Muscle of leg (tissue), 11 donors: ENCODE data around the gene OCA2. TPM values are rescaled to one million over a fixed set of nuclear protein-coding genes. Genes with fewer than 3 reads are reported as not detected.
A peak's percentile ranks its signal among the peaks of the same experiment; 100 is the strongest.

Experiments used
- DNase-seq: peaks from one replicate; pipeline ENCODE4 v3.0.0; 2013
- H3K27ac ChIP-seq: one replicate; pipeline ENCODE4 v1.5.1; 2013; ENCODE audit warnings: mild to moderate bottlenecking, low read length, control low read depth
- H3K27me3 ChIP-seq: one replicate; pipeline ENCODE4 v1.6.1; 2013; ENCODE audit warnings: low read length; ENCODE audit not compliant: control insufficient read depth, insufficient read depth
- H3K36me3 ChIP-seq: one replicate; pipeline ENCODE4 v1.6.1; 2013; ENCODE audit warnings: low read length; ENCODE audit not compliant: control insufficient read depth, insufficient read depth
- H3K4me1 ChIP-seq: one replicate; pipeline ENCODE4 v1.6.1; 2013; ENCODE audit warnings: low read length; ENCODE audit not compliant: control insufficient read depth, insufficient read depth
- H3K4me3 ChIP-seq: one replicate; pipeline ENCODE4 v1.5.1; 2013; ENCODE audit warnings: low read length, control low read depth
- H3K9me3 ChIP-seq: replicated peaks from 2 replicates; pipeline ENCODE4 v1.6.1; 2013; ENCODE audit warnings: low read depth, low read length; ENCODE audit not compliant: control insufficient read depth
- WGBS: methylation state at CpG from one replicate; pipeline ENCODE4 v1.1.5; 2013; ENCODE audit warnings: missing lambda C conversion rate; ENCODE audit not compliant: insufficient coverage; 5-methylcytosine and 5-hydroxymethylcytosine counted together
- polyA plus RNA-seq, 8 donors: library from polyadenylated mRNA; unstranded; fragments of 120-200 nt; gene quantifications; one replicate each; pipeline versions ENCODE4 v1.2.1 to v1.2.3, GENCODE V29; 2013; ENCODE audit warnings: inconsistent platforms in 1 of 8, low replicate concordance in 1 of 8; ENCODE audit not compliant: insufficient read length in 8 of 8, insufficient read depth in 1 of 8
- total RNA-seq: library from RNA; stranded (reverse); fragments of 120-200 nt; gene quantifications from one replicate; pipeline ENCODE4 v1.2.4, GENCODE V29; 2013

The OCA2 gene
- total and polyA plus RNA-seq, 9 donors, result 1.9 to 5.3 (median 3.6) TPM

DNA sequence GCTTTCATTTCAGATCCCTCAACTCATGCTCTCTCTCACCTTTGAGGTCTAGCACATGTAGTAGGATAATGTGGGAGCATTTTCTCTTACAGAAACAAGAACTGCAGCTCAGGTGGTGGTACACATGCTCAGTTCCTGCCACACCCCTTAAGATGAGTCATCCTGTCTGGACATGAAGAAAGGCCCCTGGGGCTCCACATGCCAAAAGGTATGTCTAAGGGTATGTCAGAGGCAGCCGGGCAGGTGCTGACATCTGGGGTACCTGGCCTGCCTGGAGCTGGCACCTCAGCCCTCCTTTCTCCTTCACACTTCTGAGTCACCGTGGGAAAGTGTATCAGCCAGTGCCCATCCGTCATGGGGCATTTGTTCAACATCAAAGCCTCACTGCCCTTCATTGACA, 209.9 kb downstream of the OCA2 start:
- H3K4me1 ChIP-seq, result no peaks in the 10 kb centered on the region
- H3K27ac ChIP-seq, result no peak overlapping the region
- H3K27me3 ChIP-seq, result no peaks in the 10 kb centered on the region
- DNase-seq, result no peak
- peaks cover 6% of the 10 kb centered on the region for H3K9me3 ChIP-seq
- 100% methylated on average over 1 of the region's 3 CpGs for WGBS
- no peaks in the 10 kb centered on the region for H3K36me3 ChIP-seq
- H3K4me3 ChIP-seq, result no peak overlapping the region

DNA sequence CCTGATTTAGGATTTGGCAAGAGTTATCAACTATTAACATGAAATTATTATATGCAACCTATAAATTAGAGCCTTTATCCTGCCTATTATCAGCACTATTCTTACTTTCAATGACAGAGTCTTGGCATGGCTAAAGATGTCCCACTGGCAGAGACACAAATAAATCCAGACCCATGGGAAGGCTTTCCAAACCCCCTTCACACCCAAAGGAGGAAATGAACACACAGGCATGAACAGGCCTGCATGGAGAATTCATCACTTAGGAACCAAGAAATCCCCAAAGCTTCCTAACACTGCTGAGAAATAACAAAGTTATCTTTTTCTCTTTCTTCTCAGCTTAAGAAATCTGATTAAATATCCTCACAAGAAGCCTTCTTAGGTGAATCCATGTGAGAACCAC, 213.9 kb downstream of the OCA2 start:
- no peak for DNase-seq
- Histone ChIP-seq H3K4me3 (no peak overlapping the region), H3K27ac (no peak overlapping the region)

DNA sequence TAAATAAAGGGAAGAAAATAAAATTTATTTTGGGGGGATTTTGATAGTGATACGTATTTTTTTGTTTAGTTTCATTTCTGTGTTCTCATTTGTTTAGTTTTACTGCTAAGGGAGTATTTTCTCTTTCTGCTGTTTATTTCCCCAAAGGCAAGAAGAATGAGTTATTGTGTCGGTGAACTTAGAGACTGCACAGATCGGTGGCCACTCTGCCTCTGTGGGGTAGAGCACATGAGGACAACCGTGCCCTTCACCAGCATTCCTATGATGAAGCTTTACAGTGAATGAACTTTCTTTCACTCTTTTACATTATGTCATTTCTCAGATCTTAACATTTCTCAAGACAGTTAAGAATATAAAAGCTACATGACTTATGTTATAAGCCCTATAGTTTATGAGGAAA, 214.4 kb downstream of the OCA2 start:
- H3K27ac ChIP-seq, result no peak overlapping the region
- DNase-seq, result no peak
- no peaks in the 10 kb centered on the region for H3K4me1 ChIP-seq
- no peak overlapping the region for H3K4me3 ChIP-seq
- no peaks in the 10 kb centered on the region for H3K36me3 ChIP-seq
- no CpG with 5 or more reads among the region's 4 CpGs for WGBS
- no peaks in the 10 kb centered on the region for H3K9me3 ChIP-seq
- no peaks in the 10 kb centered on the region for H3K27me3 ChIP-seq

More for the DNA sequence above, 213.9 kb downstream of the OCA2 start:
- H3K4me1 ChIP-seq, result no peaks in the 10 kb centered on the region
- no peaks in the 10 kb centered on the region for H3K36me3 ChIP-seq
- H3K27me3 ChIP-seq, result no peaks in the 10 kb centered on the region
- no peaks in the 10 kb centered on the region for H3K9me3 ChIP-seq

DNA sequence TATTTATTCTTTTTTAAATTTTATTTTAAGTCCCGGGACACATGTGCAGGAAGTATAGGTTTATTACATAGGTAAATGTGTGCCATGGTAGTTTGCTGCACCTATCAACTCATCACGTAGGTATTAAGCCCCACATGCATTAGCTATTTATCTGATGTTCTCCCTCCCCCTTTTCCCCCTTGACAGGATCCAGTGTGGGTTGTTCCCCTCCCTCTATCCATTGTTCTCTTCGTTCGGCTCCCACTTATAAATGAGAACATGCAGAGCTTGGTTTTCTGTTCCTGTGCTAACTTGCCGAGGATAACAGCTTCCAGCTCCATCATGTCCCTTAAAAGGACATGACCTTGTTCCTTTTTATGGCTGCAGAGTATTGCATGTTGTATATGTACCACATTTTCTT, 220.3 kb downstream of the OCA2 start:
- Histone ChIP-seq H3K27ac (no peak overlapping the region), H3K4me1 (no peaks in the 10 kb centered on the region), H3K9me3 (no peaks in the 10 kb centered on the region), H3K27me3 (no peaks in the 10 kb centered on the region), H3K4me3 (no peak overlapping the region), H3K36me3 (no peaks in the 10 kb centered on the region)
- WGBS, result no CpG with 5 or more reads among the region's 5 CpGs
- no peak for DNase-seq

DNA sequence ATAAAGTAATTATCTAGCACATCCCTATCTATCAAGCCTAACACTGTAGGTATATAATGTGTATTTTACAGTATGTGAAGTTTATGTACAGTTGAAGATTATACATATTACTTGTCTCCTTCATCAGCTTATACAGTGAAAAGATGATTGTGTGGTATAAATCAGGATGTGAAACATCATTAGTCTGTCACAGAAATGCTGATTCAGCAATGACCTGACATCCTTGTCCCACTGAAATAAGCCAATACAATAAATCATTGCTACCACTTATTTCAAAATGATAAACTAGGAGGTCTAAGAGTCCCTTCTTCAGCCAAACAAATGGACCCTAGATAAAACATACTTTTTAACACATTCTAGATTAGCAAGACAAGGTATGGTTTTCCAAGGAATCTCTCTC, 225.3 kb downstream of the OCA2 start:
- no peak for DNase-seq
- H3K4me1 ChIP-seq, result peaks cover 15% of the 10 kb centered on the region
- no peaks in the 10 kb centered on the region for H3K36me3 ChIP-seq
- no peaks in the 10 kb centered on the region for H3K9me3 ChIP-seq
- no peak overlapping the region for H3K27ac ChIP-seq
- no peak overlapping the region for H3K4me3 ChIP-seq
- no peaks in the 10 kb centered on the region for H3K27me3 ChIP-seq

DNA sequence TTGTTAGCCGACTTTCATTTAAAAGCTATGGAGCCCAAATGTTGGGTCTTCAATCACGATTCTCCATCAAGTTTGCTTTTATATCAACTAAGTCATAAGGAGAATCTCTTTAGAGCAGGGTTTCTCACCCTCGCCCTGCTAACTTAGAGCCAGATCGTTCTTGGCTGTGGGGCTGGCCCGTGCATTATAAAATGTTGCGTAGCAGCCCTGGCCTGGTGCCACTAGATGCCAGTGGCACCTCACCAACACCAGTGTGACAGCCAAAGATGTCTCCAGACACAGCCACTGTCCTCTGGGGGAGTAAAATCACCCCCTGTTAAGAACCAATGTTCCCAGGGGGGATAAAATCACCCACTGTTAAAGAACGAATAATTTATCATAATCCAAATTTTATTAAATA, 226.1 kb downstream of the OCA2 start:
- WGBS, result 88% methylated on average over 5 of the region's 7 CpGs
- no peaks in the 10 kb centered on the region for H3K9me3 ChIP-seq
- no peak for DNase-seq

DNA sequence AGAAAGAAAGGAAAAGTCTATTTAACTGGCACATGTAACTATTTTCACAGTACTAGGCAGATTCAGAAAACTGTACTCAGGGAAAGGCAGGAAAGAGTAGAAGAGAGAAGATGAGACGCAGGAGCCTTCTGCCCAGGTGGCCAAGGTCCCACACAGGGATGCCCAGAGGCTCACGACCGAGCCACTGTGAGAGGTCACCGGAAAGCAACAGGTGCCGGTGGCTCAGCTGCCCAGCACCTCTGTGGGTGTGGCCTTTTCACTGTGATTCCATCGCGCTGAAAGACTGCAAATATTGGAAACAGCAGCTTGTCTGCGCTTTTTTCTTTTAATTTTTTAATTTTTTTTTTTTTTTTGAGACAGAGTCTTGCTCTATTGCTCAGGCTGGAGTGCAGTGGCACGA, 226.8 kb downstream of the OCA2 start:
- no peaks in the 10 kb centered on the region for H3K36me3 ChIP-seq
- H3K27me3 ChIP-seq, result no peaks in the 10 kb centered on the region
- no peak overlapping the region for H3K4me3 ChIP-seq
- no peak for DNase-seq
- no peak overlapping the region for H3K27ac ChIP-seq
- peaks cover 15% of the 10 kb centered on the region for H3K4me1 ChIP-seq
- no peaks in the 10 kb centered on the region for H3K9me3 ChIP-seq
- 76% methylated on average over 6 of the region's 9 CpGs for WGBS

More for the DNA sequence above, 226.1 kb downstream of the OCA2 start:
- Histone ChIP-seq H3K4me3 (no peak overlapping the region), H3K27me3 (no peaks in the 10 kb centered on the region), H3K27ac (no peak overlapping the region), H3K36me3 (no peaks in the 10 kb centered on the region), H3K4me1 (peaks cover 15% of the 10 kb centered on the region)

DNA sequence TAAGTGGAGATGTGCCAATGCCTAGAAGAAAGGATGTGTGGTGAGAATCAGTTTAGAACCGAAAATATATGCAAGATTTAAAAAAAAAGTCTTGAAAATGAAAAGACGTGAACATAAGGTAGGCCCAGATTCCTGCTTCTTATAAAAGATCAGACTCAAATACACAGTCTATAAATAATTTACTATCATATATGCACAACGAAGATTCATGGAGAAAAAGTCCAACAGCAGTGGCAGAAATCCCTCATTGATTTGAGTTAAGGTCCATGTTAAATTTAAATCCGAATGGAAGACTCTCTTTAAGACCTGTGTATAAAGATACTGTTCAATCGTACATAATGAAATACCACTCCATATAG, 227.2 kb downstream of the OCA2 start:
- Histone ChIP-seq H3K4me3 (no peak overlapping the region), H3K36me3 (no peaks in the 10 kb centered on the region), H3K9me3 (no peaks in the 10 kb centered on the region), H3K27me3 (no peaks in the 10 kb centered on the region), H3K27ac (no peak overlapping the region), H3K4me1 (peaks cover 15% of the 10 kb centered on the region)
- no CpG with 5 or more reads among the region's 5 CpGs for WGBS
- DNase-seq, result no peak

DNA sequence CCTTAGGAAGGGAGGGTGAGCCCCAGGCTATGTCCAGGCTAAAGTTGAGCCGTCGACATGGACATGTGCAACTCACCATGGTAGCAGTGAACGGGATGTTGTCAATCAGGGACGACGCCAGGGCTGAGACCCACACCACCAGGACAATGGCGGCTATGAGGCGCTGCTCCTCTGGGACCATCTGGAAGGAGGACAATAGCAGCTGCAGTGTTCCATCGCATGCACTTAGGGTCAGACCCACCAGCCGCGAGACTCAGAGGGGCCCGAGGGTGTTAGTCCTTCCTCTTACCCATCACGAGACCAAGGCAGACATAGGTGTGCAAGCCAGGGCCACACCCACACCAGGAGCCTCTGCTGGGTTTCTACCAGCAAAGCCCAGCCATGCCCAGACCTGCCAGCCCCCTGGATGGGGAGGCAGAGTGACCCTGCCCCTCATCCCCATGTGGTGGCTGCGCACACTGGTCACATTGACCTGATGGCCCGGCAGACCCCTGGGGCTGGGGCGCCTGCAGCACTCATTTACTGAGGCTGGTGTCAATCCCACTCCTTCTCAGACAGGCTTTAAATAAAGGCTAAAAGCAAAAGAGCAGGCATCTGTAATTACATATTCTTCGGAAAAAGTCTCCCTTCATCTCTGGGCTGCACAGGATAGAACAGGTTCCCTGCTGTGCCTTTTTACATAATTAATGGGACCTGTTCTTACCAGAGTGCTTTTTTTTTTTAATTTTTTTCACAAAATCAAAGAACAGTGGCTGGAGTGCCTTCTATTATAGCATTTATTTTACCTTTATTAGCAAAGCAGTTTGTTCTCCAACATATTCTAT, 227.8 kb downstream of the OCA2 start:
- 63% methylated on average over 12 of the region's 16 CpGs for WGBS
- Histone ChIP-seq H3K4me3 (no peak overlapping the region), H3K9me3 (no peaks in the 10 kb centered on the region), H3K27ac (no peak overlapping the region), H3K27me3 (no peaks in the 10 kb centered on the region), H3K4me1 (peaks cover 15% of the 10 kb centered on the region), H3K36me3 (no peaks in the 10 kb centered on the region)
- no peak for DNase-seq

DNA sequence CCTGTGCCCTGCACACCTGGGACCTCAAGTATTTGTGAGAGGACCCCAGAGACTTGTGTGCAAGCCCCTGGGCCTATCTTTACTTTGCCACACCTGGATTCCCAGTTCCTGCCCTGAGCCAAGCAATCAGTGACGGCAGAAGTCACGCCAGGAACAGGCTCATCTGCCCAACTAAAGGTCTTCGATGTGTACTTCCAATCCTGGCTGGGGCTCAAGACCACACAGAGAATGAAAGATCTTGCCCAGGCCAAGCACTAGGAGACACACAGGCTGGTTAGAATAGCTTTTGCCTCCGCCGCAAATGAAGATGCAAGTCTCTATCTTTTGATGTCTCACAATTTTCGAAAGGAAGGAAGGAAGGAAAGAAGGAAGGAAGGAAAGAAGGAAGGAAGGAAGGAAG, 228.8 kb downstream of the OCA2 start:
- no peaks in the 10 kb centered on the region for H3K27me3 ChIP-seq
- peaks cover 15% of the 10 kb centered on the region for H3K4me1 ChIP-seq
- H3K9me3 ChIP-seq, result no peaks in the 10 kb centered on the region
- H3K4me3 ChIP-seq, result no peak overlapping the region
- no peaks in the 10 kb centered on the region for H3K36me3 ChIP-seq
- 68% methylated on average over 6 of the region's 6 CpGs for WGBS
- DNase-seq, result peak; percentile 16
- H3K27ac ChIP-seq, result no peak overlapping the region
